Epithelial cell of proximal tubule (primary cell): ENCODE measurements around the gene SGCA. TPM values are rescaled to one million over a fixed set of nuclear protein-coding genes. Genes with fewer than 3 reads are reported as not detected.

ENCODE experiments used
- DNase-seq: peaks from one replicate; pipeline ENCODE4 v3.0.0-alpha.2; 2011; ENCODE audit warnings: low read depth
- H3K4me3 ChIP-seq: 2 replicates; pipeline ENCODE4 v1.5.1; 2011; ENCODE audit warnings: low read depth, mild to moderate bottlenecking, low read length
- total RNA-seq: library from RNA; depleted of rRNA; stranded (reverse); fragments of >200 nt; gene quantifications from 2 replicates; pipeline ENCODE4 v1.2.3, GENCODE V29; 2015
- TF ChIP-seq, protein P1 (sequence below): conservative IDR thresholded peaks from 2 replicates; pipeline ENCODE4 v1.5.1; 2012; ENCODE audit warnings: low read depth, mild to moderate bottlenecking, low read length

The SGCA gene
- total RNA-seq, 1 donor from 2014 or later: 0.69 TPM

GRCh38 chr17:50170662-50171370, 5.0 kb downstream of the SGCA start:
- DNase-seq: no peak
- no peak overlapping the region for H3K4me3 ChIP-seq
- TF ChIP-seq, protein P1, sequence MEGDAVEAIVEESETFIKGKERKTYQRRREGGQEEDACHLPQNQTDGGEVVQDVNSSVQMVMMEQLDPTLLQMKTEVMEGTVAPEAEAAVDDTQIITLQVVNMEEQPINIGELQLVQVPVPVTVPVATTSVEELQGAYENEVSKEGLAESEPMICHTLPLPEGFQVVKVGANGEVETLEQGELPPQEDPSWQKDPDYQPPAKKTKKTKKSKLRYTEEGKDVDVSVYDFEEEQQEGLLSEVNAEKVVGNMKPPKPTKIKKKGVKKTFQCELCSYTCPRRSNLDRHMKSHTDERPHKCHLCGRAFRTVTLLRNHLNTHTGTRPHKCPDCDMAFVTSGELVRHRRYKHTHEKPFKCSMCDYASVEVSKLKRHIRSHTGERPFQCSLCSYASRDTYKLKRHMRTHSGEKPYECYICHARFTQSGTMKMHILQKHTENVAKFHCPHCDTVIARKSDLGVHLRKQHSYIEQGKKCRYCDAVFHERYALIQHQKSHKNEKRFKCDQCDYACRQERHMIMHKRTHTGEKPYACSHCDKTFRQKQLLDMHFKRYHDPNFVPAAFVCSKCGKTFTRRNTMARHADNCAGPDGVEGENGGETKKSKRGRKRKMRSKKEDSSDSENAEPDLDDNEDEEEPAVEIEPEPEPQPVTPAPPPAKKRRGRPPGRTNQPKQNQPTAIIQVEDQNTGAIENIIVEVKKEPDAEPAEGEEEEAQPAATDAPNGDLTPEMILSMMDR: no peak

DNA sequence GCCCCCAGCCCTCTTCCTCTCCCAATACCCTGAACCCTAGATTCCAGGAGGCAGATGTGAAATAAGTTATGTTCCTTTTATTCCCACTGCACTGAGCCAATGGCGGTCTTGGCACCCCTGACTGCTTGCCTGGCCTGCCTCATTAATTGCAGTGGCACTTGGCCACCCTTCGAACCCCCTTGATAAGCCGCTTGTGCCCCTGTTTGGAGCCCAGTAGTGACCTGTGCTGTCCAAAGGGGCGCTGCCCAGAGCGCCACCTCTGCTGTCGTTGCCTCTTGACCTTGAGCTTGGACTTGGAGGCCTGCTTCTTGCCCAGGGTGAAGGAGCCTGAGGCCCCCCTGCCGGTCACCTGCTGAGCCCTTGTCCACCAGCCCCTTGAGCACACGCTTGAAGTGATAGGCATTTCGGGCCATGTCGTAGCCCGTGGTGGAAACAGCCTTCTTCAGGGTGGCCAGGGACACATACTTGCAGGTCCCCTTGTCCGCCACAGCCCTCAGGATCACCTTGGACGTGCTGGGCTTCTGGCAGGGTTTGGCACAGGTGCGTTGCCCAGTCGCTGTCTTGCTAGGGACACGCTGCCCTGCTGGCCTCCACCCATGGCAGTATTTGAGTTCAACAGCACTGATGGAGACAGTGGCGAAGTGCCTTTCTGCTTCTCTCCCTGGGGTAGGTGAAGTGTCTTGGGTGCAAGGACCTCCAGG, 5.7 kb downstream of the SGCA start:
- DNase-seq: no peak
- TF ChIP-seq, protein P1: no peak

DNA sequence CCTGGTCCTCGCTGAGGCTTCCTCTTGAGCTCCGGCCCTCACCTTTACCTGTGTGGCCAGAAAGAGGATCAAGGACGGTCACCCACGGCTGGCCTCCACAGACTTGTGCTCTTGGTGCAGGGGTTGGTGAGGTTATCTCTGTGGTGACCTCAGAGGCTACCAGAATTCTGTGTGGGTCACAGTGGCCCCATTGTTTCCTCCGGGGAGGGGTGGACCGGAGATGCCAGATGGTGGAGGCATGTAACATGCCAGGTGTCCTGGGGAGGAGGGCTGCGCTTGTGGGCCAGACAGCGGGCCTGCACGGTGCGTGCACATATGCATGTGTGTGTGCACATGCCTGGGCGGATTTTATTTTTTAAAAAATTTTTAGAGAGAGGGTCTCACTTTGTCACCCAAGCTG, 6.3 kb downstream of the SGCA start:
- TF ChIP-seq, protein P1: no peak
- DNase-seq: no peak

More for the DNA sequence above, 5.7 kb downstream of the SGCA start:
- no peak overlapping the region for H3K4me3 ChIP-seq

GRCh38 chr17:50172936-50173334, 7.1 kb downstream of the SGCA start:
- TF ChIP-seq, protein P1: no peak
- no peak for DNase-seq
- H3K4me3 ChIP-seq: no peak overlapping the region

More for the DNA sequence above, 6.3 kb downstream of the SGCA start:
- no peak overlapping the region for H3K4me3 ChIP-seq

DNA sequence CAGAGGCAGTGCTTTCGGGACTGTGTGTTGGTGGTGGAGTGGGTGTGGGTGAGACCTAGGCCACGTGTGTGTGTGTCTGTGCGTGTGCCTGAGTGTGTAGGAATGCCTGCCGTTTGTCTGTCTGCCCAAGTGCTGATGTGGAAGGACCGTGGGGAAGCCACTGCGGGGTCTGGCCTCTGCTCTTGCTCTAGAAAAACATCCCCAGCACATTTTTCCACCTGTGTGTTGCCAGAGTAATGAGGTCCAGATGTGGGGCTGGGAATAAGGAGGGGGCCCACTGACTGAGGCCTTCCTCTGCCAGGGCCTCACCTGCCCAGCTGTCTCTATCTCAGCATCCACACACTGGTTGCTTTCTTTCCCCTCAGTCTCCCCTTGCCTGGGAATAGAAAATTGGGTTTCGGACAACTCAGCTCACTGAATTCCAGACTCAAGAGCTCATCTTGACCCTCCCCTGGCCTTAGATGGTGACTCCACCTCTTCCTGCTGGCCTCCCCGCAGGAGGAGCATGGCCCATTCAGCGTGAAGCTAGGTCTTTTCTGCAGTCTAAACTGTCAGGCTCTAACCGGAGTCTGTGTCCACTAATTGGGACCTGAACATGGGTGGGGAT, 7.6 kb downstream of the SGCA start:
- TF ChIP-seq, protein P1: no peak
- no peak overlapping the region for H3K4me3 ChIP-seq
- DNase-seq: no peak

DNA sequence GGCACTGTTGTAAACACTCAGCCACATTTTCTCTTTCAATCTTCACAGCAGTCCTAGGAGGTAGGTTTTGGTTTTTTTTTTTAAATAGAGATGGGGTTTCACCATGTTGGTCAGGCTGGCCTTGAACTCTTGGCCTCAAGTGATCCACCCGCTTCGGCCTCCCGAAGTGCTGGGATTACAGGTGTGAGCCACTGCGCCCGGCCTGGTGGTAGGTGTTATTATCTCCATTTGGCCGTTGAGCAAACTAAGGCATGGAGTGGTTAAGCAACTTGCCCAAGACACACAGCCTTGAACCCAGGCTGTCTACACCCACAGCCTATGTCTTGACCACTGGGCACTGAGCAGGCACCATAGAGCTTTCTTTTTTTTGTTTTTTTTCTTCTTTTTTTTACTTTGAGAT, 8.6 kb downstream of the SGCA start:
- H3K4me3 ChIP-seq: no peak overlapping the region
- DNase-seq: no peak
- TF ChIP-seq, protein P1: no peak
